ENCODE results near the gene SLX4.

The SLX4 gene

DNA sequence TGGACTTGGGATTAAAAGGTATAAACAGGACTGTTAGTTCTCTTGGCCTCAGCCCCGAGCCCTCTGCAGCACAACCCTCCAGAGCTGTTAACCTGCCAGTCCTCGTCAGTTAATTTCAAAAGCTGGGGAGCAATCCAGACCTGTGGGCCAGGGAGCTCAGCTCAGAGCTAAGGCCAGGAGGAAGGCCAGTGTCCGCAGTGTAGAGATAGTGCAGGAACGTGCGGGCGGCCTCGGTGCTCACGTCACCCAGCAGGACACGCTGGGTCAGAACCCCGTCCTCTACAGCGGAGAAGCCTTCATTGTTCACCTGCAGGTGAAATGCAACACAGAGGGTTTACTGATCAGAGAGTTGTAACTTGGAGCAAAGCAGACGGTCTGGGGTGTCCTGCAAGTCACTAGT, 18.8 kb downstream of the SLX4 start:
- peaks cover 4% of the 10 kb centered on the region for H3K9me3 ChIP-seq (ENCODE audit: insufficient read depth, low read depth, low read length)
- no peak for DNase-seq
- no peak overlapping the region for H4K8ac ChIP-seq (ENCODE audit: low read depth, low read length)
- no peak overlapping the region for H3K18ac ChIP-seq (ENCODE audit: low read length)
- WGBS (ENCODE audit: extremely low coverage, insufficient coverage, insufficient read length), result no CpG with 5 or more reads among the region's 12 CpGs
- H3K23ac ChIP-seq (ENCODE audit: low read length), result no peak overlapping the region
- H3K27ac ChIP-seq (ENCODE audit: low read depth, low read length), result no peak overlapping the region
- H3K4me1 ChIP-seq (ENCODE audit: control insufficient read depth in 1 of 2, insufficient read depth in 2 of 2, low read length in 2 of 2), result peaks cover 2% of the 10 kb centered on the region in 2 experiments
- no peak overlapping the region for H2BK120ac ChIP-seq (ENCODE audit: insufficient read depth, low read length, poor library complexity)
- no peaks in the 10 kb centered on the region for H3K27me3 ChIP-seq (ENCODE audit: insufficient read depth, low read length)
- no peak overlapping the region for H2AK5ac ChIP-seq (ENCODE audit: low read length)
- H2AFZ ChIP-seq (ENCODE audit: insufficient read depth, low read length, poor library complexity), result no peak overlapping the region
- H2BK12ac ChIP-seq (ENCODE audit: low read length), result no peak overlapping the region
- no peak overlapping the region for H3K14ac ChIP-seq (ENCODE audit: low read length)
- H4K12ac ChIP-seq (ENCODE audit: low read depth, low read length), result no peak overlapping the region
- H4K91ac ChIP-seq (ENCODE audit: low read depth, low read length), result no peak overlapping the region
- no peak overlapping the region for H3K9ac ChIP-seq (ENCODE audit: low read length)
- no peak overlapping the region for H3K4ac ChIP-seq (ENCODE audit: low read depth, low read length)
- H3K4me2 ChIP-seq (ENCODE audit: low read length), result no peak overlapping the region
- no peaks in the 10 kb centered on the region for H3K79me1 ChIP-seq (ENCODE audit: low read length)
- peaks cover 37 to 41% of the 10 kb centered on the region in 2 experiments for H3K36me3 ChIP-seq (ENCODE audit: control insufficient read depth in 1 of 2, insufficient read depth in 2 of 2, low read length in 2 of 2)
- H3K4me3 ChIP-seq (ENCODE audit: low read depth, low read length), result no peak overlapping the region
- H3K79me2 ChIP-seq (ENCODE audit: control insufficient read depth, insufficient read depth, low read length, poor library complexity), result no peaks in the 10 kb centered on the region
- no peak overlapping the region for H2BK5ac ChIP-seq (ENCODE audit: low read depth, low read length, poor library complexity)

DNA sequence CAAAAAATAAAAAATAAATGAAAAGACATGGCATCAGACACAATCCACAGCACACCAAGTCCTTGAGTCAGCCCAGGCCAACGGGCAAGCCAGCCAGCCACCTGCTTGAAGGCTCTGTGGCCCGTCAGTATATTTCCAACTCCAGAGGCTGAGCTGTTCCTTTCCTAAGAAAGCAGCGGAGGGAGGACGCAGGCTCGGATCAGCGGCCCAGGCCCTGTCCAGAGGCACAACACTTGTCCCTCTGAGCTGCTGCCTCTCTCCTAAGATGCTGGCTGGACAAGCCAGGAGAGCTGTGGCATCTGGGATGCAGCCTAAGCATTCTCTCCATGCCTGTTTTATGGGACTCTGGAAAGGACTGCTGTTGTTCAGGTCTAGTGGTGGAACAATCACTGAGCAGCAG, 19.4 kb downstream of the SLX4 start:
- Histone ChIP-seq H3K14ac (ENCODE audit: low read length) (no peak overlapping the region), H4K12ac (ENCODE audit: low read depth, low read length) (no peak overlapping the region), H2BK12ac (ENCODE audit: low read length) (no peak overlapping the region), H2AFZ (ENCODE audit: insufficient read depth, low read length, poor library complexity) (no peak overlapping the region), H3K79me1 (ENCODE audit: low read length) (no peaks in the 10 kb centered on the region), H2AK5ac (ENCODE audit: low read length) (no peak overlapping the region), H3K4me2 (ENCODE audit: low read length) (no peak overlapping the region), H3K4ac (ENCODE audit: low read depth, low read length) (no peak overlapping the region), H2BK120ac (ENCODE audit: insufficient read depth, low read length, poor library complexity) (no peak overlapping the region), H3K4me3 (ENCODE audit: low read depth, low read length) (no peak overlapping the region), H3K9me3 (ENCODE audit: insufficient read depth, low read depth, low read length) (peaks cover 4% of the 10 kb centered on the region), H2BK5ac (ENCODE audit: low read depth, low read length, poor library complexity) (no peak overlapping the region), H3K27ac (ENCODE audit: low read depth, low read length) (no peak overlapping the region), H3K4me1 (ENCODE audit: control insufficient read depth in 1 of 2, insufficient read depth in 2 of 2, low read length in 2 of 2) (peaks cover 2% of the 10 kb centered on the region in 2 experiments), H3K27me3 (ENCODE audit: insufficient read depth, low read length) (no peaks in the 10 kb centered on the region), H3K79me2 (ENCODE audit: control insufficient read depth, insufficient read depth, low read length, poor library complexity) (no peaks in the 10 kb centered on the region), H3K9ac (ENCODE audit: low read length) (no peak overlapping the region), H4K91ac (ENCODE audit: low read depth, low read length) (no peak overlapping the region), H3K36me3 (ENCODE audit: control insufficient read depth in 1 of 2, insufficient read depth in 2 of 2, low read length in 2 of 2) (peaks cover 33 to 37% of the 10 kb centered on the region in 2 experiments), H3K18ac (ENCODE audit: low read length) (no peak overlapping the region), H3K23ac (ENCODE audit: low read length) (no peak overlapping the region), H4K8ac (ENCODE audit: low read depth, low read length) (no peak overlapping the region)
- DNase-seq, result no peak
- WGBS (ENCODE audit: extremely low coverage, insufficient coverage, insufficient read length), result no CpG with 5 or more reads among the region's 6 CpGs

GRCh38 chr16:3591436-3591803, 20.0 kb downstream of the SLX4 start:
- Histone ChIP-seq H3K79me2 (ENCODE audit: control insufficient read depth, insufficient read depth, low read length, poor library complexity) (no peaks in the 10 kb centered on the region), H3K27me3 (ENCODE audit: insufficient read depth, low read length) (no peaks in the 10 kb centered on the region), H2BK5ac (ENCODE audit: low read depth, low read length, poor library complexity) (no peak overlapping the region), H3K4me1 (ENCODE audit: control insufficient read depth in 1 of 2, insufficient read depth in 2 of 2, low read length in 2 of 2) (peaks cover 2% of the 10 kb centered on the region in 2 experiments), H3K4me2 (ENCODE audit: low read length) (no peak overlapping the region), H2BK120ac (ENCODE audit: insufficient read depth, low read length, poor library complexity) (no peak overlapping the region), H3K36me3 (ENCODE audit: control insufficient read depth in 1 of 2, insufficient read depth in 2 of 2, low read length in 2 of 2) (peaks cover 32 to 36% of the 10 kb centered on the region in 2 experiments), H2BK12ac (ENCODE audit: low read length) (no peak overlapping the region), H3K18ac (ENCODE audit: low read length) (no peak overlapping the region), H4K8ac (ENCODE audit: low read depth, low read length) (no peak overlapping the region), H3K27ac (ENCODE audit: low read depth, low read length) (no peak overlapping the region), H3K4ac (ENCODE audit: low read depth, low read length) (no peak overlapping the region), H3K4me3 (ENCODE audit: low read depth, low read length) (no peak overlapping the region), H2AK5ac (ENCODE audit: low read length) (no peak overlapping the region), H3K79me1 (ENCODE audit: low read length) (no peaks in the 10 kb centered on the region), H3K9ac (ENCODE audit: low read length) (no peak overlapping the region), H3K9me3 (ENCODE audit: insufficient read depth, low read depth, low read length) (peaks cover 4% of the 10 kb centered on the region), H3K14ac (ENCODE audit: low read length) (no peak overlapping the region), H4K91ac (ENCODE audit: low read depth, low read length) (no peak overlapping the region), H3K23ac (ENCODE audit: low read length) (no peak overlapping the region), H2AFZ (ENCODE audit: insufficient read depth, low read length, poor library complexity) (no peak overlapping the region), H4K12ac (ENCODE audit: low read depth, low read length) (no peak overlapping the region)
- no CpG with 5 or more reads among the region's 5 CpGs for WGBS (ENCODE audit: extremely low coverage, insufficient coverage, insufficient read length)
- no peak for DNase-seq

GRCh38 chr16:3590736-3591435, 20.5 kb downstream of the SLX4 start:
- Histone ChIP-seq H3K4ac (ENCODE audit: low read depth, low read length) (no peak overlapping the region), H3K79me1 (ENCODE audit: low read length) (no peaks in the 10 kb centered on the region), H3K4me3 (ENCODE audit: low read depth, low read length) (no peak overlapping the region), H3K36me3 (ENCODE audit: control insufficient read depth in 1 of 2, insufficient read depth in 2 of 2, low read length in 2 of 2) (peaks cover 32% of the 10 kb centered on the region in 2 experiments), H3K18ac (ENCODE audit: low read length) (no peak overlapping the region), H3K4me1 (ENCODE audit: control insufficient read depth in 1 of 2, insufficient read depth in 2 of 2, low read length in 2 of 2) (peaks cover 2% of the 10 kb centered on the region in 2 experiments), H3K23ac (ENCODE audit: low read length) (no peak overlapping the region), H4K8ac (ENCODE audit: low read depth, low read length) (no peak overlapping the region), H3K27ac (ENCODE audit: low read depth, low read length) (no peak overlapping the region), H2BK120ac (ENCODE audit: insufficient read depth, low read length, poor library complexity) (no peak overlapping the region), H4K12ac (ENCODE audit: low read depth, low read length) (no peak overlapping the region), H4K91ac (ENCODE audit: low read depth, low read length) (no peak overlapping the region), H2BK5ac (ENCODE audit: low read depth, low read length, poor library complexity) (no peak overlapping the region), H3K4me2 (ENCODE audit: low read length) (no peak overlapping the region), H3K79me2 (ENCODE audit: control insufficient read depth, insufficient read depth, low read length, poor library complexity) (no peaks in the 10 kb centered on the region), H2BK12ac (ENCODE audit: low read length) (no peak overlapping the region), H2AK5ac (ENCODE audit: low read length) (no peak overlapping the region), H2AFZ (ENCODE audit: insufficient read depth, low read length, poor library complexity) (no peak overlapping the region), H3K14ac (ENCODE audit: low read length) (no peak overlapping the region), H3K9ac (ENCODE audit: low read length) (no peak overlapping the region), H3K27me3 (ENCODE audit: insufficient read depth, low read length) (no peaks in the 10 kb centered on the region), H3K9me3 (ENCODE audit: insufficient read depth, low read depth, low read length) (peaks cover 4% of the 10 kb centered on the region)
- no CpG with 5 or more reads among the region's 27 CpGs for WGBS (ENCODE audit: extremely low coverage, insufficient coverage, insufficient read length)
- DNase-seq, result peak in 1 of 2 donors; percentile 53

Data from trophoblast cell (in vitro differentiated cells and primary cell).